Prostate gland (tissue), 2 donors: ENCODE data around the gene TRPM4. TPM values are rescaled to one million over a fixed set of nuclear protein-coding genes. Genes with fewer than 3 reads are reported as not detected.

ENCODE experiments used
- DNase-seq: peaks from one replicate; pipeline ENCODE4 v3.0.0-alpha.2; 2019; ENCODE audit warnings: low spot score
- H3K27ac ChIP-seq, 2 donors: fragments of 200-600 bp; sonication (generic); 2 replicates each; pipeline ENCODE4 v1.5.1; 2017 to 2019
- H3K27me3 ChIP-seq: fragments of 200-600 bp; sonication (generic); replicated peaks from 2 replicates; pipeline ENCODE4 v1.5.1; 2019; ENCODE audit not compliant: insufficient read depth
- H3K36me3 ChIP-seq, 2 donors: fragments of 200-600 bp; sonication (generic); 1 replicate in 1 of 2; 2 replicates in 1 of 2; pipeline versions ENCODE4 v1.5.1 to v1.8.1; 2017 to 2019
- H3K4me1 ChIP-seq: fragments of 200-600 bp; sonication (generic); replicated peaks from 2 replicates; pipeline ENCODE4 v1.5.1; 2019
- H3K4me3 ChIP-seq, 2 donors: fragments of 200-600 bp; sonication (generic); 2 replicates each; pipeline ENCODE4 v1.5.1; 2017 to 2019
- H3K9me3 ChIP-seq: fragments of 200-600 bp; sonication (generic); 2 replicates; pipeline ENCODE4 v1.5.1; 2017
- POLR2A ChIP-seq: fragments of 450-650 bp; IDR thresholded peaks from one replicate; pipeline ENCODE4 v1.6.1; 2016; ENCODE audit warnings: antibody characterized with exemption, mild to moderate bottlenecking
- POLR2AphosphoS5 ChIP-seq: sonication (generic); formaldehyde crosslinking; IDR thresholded peaks from one replicate; pipeline ENCODE4 v1.6.1; 2017; ENCODE audit warnings: antibody characterized with exemption
- WGBS: methylation state at CpG from one replicate; pipeline ENCODE4 v1.1.5; 2018; 5-methylcytosine and 5-hydroxymethylcytosine counted together
- intact Hi-C: fragments of 100-400 bp; cut with DNase I; formaldehyde crosslinking; loops from one replicate; pipeline ENCODE4 v1.14.2; 2022
- total RNA-seq, 2 donors: library from RNA; depleted of rRNA; stranded (reverse); fragments of >200 nt; gene quantifications; one replicate each; pipeline ENCODE4 v1.1.0, GENCODE V29; 2016
- TF ChIP-seq, protein P1 (sequence below), 4 experiments: fragments of 200-600 bp in 2 of 4; fragments of 450-650 bp in 2 of 4; sonication (generic) in 2 of 4; IDR thresholded peaks; 1 replicate in 3 of 4; 2 replicates in 1 of 4; pipeline ENCODE4 v1.5.1; 2016 to 2019; ENCODE audit warnings: antibody characterized with exemption in 4 of 4, mild to moderate bottlenecking in 2 of 4, moderate library complexity in 2 of 4

TRPM4 gene
- total RNA-seq, 2 donors from 2014 or later = 99.0 to 126 TPM

DNA sequence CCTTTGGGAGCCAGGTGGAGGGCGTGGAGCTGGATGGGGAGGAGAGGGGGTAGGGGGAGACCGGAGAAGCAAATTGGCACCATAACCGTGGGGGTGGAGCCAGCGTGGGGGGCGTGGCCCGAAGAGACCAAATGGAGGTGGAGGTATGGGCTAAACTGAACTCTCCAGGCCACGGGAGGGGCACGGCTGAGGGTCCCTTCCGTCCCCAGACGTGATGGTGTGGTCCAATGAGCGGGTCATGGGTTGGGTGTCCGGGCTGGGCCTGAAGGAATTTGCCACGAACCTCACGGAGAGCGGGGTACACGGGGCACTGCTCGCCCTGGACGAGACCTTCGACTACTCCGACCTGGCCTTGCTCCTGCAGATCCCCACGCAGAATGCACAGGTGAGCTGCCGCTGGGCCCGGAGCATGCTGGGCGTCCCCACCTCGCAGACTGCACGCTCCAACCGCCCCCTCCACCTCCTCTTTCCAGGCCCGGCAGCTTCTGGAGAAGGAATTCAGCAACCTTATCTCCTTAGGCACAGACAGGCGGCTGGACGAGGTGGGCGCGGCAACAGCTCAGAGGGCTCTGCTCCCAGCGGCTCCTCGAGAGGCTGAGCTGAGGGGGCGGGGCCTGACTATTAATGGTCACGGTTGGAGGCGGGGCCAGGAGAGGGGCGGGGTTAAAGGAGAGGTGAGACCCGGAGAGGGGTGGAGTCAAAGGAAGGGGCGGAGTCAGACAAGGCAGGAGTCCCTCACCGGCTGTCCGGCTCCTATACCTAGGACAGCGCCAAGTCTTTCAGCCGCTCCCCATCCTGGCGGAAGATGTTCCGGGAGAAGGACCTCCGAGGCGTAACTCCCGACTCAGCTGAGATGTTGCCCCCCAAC is 8.6 kb upstream of the TRPM4 start:
- no peaks in the 10 kb centered on the region for H3K9me3 ChIP-seq
- H3K4me1 ChIP-seq = peaks cover 13% of the 10 kb centered on the region
- DNase-seq = peak; percentile 99
- H3K4me3 ChIP-seq = peak overlapping the region; percentile 73 to 77
- H3K27ac ChIP-seq = peak overlapping the region; percentile 90 to 97
- H3K36me3 ChIP-seq = no peaks in the 10 kb centered on the region
- 1% methylated on average over 49 of the region's 49 CpGs for WGBS
- H3K27me3 ChIP-seq = no peaks in the 10 kb centered on the region
- TF ChIP-seq POLR2AphosphoS5 (peak; percentile 96), POLR2A (peak; percentile 96)
- TF ChIP-seq, protein P1, sequence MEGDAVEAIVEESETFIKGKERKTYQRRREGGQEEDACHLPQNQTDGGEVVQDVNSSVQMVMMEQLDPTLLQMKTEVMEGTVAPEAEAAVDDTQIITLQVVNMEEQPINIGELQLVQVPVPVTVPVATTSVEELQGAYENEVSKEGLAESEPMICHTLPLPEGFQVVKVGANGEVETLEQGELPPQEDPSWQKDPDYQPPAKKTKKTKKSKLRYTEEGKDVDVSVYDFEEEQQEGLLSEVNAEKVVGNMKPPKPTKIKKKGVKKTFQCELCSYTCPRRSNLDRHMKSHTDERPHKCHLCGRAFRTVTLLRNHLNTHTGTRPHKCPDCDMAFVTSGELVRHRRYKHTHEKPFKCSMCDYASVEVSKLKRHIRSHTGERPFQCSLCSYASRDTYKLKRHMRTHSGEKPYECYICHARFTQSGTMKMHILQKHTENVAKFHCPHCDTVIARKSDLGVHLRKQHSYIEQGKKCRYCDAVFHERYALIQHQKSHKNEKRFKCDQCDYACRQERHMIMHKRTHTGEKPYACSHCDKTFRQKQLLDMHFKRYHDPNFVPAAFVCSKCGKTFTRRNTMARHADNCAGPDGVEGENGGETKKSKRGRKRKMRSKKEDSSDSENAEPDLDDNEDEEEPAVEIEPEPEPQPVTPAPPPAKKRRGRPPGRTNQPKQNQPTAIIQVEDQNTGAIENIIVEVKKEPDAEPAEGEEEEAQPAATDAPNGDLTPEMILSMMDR (IDR thresholded peaks at IDR 0.05) = peak in 1 of 4 experiments; percentile 29
- intact Hi-C loops = loop anchor here (5.0 kb wide), 2 partner anchors 48 to 52 kb away; no protein-coding TSS in a partner anchor

DNA sequence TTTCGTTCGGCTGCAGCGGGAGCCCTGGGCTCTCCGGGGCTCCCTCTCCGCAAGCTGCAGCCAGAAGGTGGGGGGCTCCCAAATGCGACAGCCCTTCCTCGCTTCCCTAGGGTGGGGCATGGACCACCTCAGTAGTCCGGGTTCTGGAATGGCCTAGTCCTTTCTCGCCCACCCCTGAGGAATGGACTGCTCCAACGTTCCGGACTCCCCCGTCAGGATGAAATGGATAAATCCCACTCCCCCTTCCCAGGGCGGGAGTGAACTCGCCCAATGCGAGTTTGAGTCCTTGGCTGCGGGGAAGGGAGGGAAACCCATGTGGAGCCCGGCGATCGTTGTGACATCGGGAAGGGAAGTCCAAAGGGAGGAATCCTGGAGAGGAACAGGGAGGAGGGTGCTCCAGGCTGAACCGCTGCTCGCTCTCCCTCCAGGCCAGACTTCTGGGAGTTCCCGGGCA is 7.9 kb upstream of the TRPM4 start:
- peak; percentile 43 for DNase-seq
- Histone ChIP-seq H3K4me1 (peaks cover 13% of the 10 kb centered on the region), H3K4me3 (peak overlapping the region; percentile 73 to 77), H3K9me3 (no peaks in the 10 kb centered on the region), H3K27me3 (no peaks in the 10 kb centered on the region), H3K36me3 (no peaks in the 10 kb centered on the region), H3K27ac (peak overlapping the region; percentile 90 to 97)
- WGBS = 0% methylated on average over 23 of the region's 23 CpGs
- intact Hi-C loops = loop anchor here (5.0 kb wide), 3 partner anchors 32 to 52 kb away; partner anchors contain the start of genes C19orf73 and PPFIA3
- TF ChIP-seq, protein P1 (IDR thresholded peaks at IDR 0.05) = no peak
- TF ChIP-seq POLR2AphosphoS5 = no peak
- TF ChIP-seq POLR2A = no peak

DNA sequence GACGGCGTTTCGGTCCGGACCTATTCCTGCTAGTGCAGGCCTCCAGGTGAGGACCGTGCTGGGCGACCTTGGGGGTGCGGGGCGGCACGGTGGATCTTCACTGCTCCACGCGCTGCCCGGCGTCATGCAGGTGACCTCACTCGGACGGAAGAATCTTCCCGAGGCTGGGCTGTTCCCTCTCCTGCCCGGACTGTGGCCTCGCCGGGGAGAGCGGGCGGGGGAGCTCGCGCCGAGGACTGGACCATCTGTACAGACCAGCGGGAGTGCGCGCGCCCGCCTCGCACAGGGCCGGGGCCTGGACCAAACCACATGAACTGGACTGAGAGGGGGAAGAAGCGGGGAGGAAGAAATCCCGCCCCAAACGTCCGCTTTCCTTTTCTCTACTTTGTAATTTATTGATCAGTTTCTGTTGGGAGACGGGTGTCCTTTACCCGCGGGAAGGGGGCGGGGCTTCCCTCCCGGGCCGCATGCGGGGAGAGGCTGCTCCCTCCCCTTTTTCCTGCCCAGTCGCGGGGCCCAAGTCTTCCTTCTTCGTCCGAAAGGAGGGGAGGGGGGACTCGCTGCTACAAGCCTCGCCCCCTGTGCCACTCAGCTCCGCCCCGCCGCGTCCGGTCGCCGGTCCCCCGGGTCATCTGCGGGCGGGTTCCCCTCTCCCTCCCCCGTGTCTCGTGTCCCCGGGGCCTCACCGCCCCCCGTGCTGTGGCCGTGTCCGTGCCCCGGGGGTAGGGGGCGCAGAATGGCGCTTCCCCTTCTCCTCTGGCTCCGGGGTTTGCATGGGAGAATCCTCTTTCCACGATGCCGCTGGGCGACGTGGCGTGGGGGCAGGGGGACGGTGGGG is 7.3 kb upstream of the TRPM4 start:
- TF ChIP-seq, protein P1 (IDR thresholded peaks at IDR 0.05) = peak in 1 of 4 experiments; percentile 5
- TF ChIP-seq POLR2A = peak; percentile 49
- TF ChIP-seq POLR2AphosphoS5 = peak; percentile 79
- no peaks in the 10 kb centered on the region for H3K9me3 ChIP-seq
- H3K27ac ChIP-seq = peak overlapping the region; percentile 90 to 97
- WGBS = under 1% methylated on average over 64 of the region's 75 CpGs
- H3K4me3 ChIP-seq = peak overlapping the region; percentile 73 to 77
- peak; percentile 87 for DNase-seq
- H3K36me3 ChIP-seq = no peaks in the 10 kb centered on the region
- H3K27me3 ChIP-seq = no peaks in the 10 kb centered on the region
- intact Hi-C loops = loop anchor here (5.0 kb wide), 1 partner anchor 33 kb away; the partner anchor contains the start of genes C19orf73 and PPFIA3
- peaks cover 13% of the 10 kb centered on the region for H3K4me1 ChIP-seq

DNA sequence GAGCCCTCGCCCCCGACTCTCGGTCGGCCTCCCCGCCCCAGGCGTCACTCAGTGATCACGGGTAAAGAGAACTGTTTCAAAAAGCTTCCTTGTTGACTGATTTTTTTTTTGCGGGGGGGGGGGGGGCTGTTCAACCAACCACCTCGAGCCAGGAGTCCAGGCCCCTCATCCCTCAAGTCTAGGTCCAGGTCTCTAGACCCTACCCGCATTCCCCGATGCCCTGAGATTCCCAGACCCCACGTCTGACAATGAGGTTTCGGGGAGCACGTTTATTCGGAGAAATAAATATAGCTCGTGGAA is 6.7 kb upstream of the TRPM4 start:
- 7% methylated on average over 16 of the region's 16 CpGs for WGBS
- Histone ChIP-seq H3K27me3 (no peaks in the 10 kb centered on the region), H3K4me3 (peak overlapping the region; percentile 73 to 77), H3K36me3 (no peaks in the 10 kb centered on the region), H3K4me1 (peaks cover 13% of the 10 kb centered on the region), H3K9me3 (no peaks in the 10 kb centered on the region), H3K27ac (peak overlapping the region; percentile 90 to 97)
- DNase-seq = no peak
- intact Hi-C loops = loop anchor here (5.0 kb wide), 1 partner anchor 34 kb away; the partner anchor contains the start of genes C19orf73 and PPFIA3
- TF ChIP-seq, protein P1 (IDR thresholded peaks at IDR 0.05) = no peak
- no peak for TF ChIP-seq POLR2AphosphoS5
- TF ChIP-seq POLR2A = no peak
